GM10248 (cell line): ENCODE results near the gene LDB2.

Source experiments
- CTCF ChIA-PET: fragments of 300-600 bp; sonication (Branson Sonifier 250); formaldehyde crosslinking; extraction: SDS; loops from one replicate; lab custom pipeline; 2021; ENCODE audit warnings: antibody characterized with exemption; lab: Yijun Ruan, JAX
- POLR2A ChIA-PET: fragments of 350-650 bp; sonication (Branson Sonifier 250); formaldehyde crosslinking; extraction: SDS; loops from one replicate; lab custom pipeline; 2020; ENCODE audit warnings: antibody characterized with exemption; lab: Yijun Ruan, JAX
- DNase-seq: peaks from one replicate; pipeline ENCODE4 v3.0.0; 2012; ENCODE audit errors: extremely low spot score
- CTCF ChIP-seq: IDR thresholded peaks from 2 replicates; pipeline ENCODE4 v1.5.1; 2012; ENCODE audit warnings: mild to moderate bottlenecking, low read depth; ENCODE audit errors: extremely low read depth, missing control alignments, control extremely low read depth

LDB2 gene

GRCh38 chr4:16729336-16729735 is 169.1 kb downstream of the LDB2 start:
- ChIA-PET POLR2A (no interaction called here), CTCF (interaction anchor here (0.8 to 1.1 kb wide), 4 partner anchors 10 to 22 kb away, joined by 3 to 6 read pairs (median 4); no protein-coding TSS in a partner anchor)
- no peak for TF ChIP-seq CTCF
- no peak for DNase-seq

- POLR2A ChIA-PET, result no interaction called here
- DNase-seq, result no peak
- CTCF ChIA-PET, result interaction anchor here (0.8 to 1.1 kb wide), 5 partner anchors 9 to 21 kb away, joined by 3 to 6 read pairs (median 3); no protein-coding TSS in a partner anchor
- no peak for TF ChIP-seq CTCF
Measured at GRCh38 chr4:16728849-16729248, 169.6 kb downstream of the LDB2 start.

- CTCF ChIA-PET, result interaction anchor here (0.8 kb wide), 1 partner anchor 13 kb away, joined by 3 read pairs; no protein-coding TSS in a partner anchor
- POLR2A ChIA-PET, result no interaction called here
- no peak for TF ChIP-seq CTCF
- no peak for DNase-seq
Measured at GRCh38 chr4:16728111-16728510, 170.3 kb downstream of the LDB2 start.

- no peak for DNase-seq
- CTCF ChIA-PET, result no interaction called here
- TF ChIP-seq CTCF, result no peak
- POLR2A ChIA-PET, result no interaction called here
Measured at GRCh38 chr4:16727218-16727617, 171.2 kb downstream of the LDB2 start.

GRCh38 chr4:16726368-16727050 is 171.9 kb downstream of the LDB2 start:
- POLR2A ChIA-PET, result no interaction called here
- no peak for DNase-seq
- CTCF ChIA-PET, result no interaction called here
- no peak for TF ChIP-seq CTCF

- ChIA-PET CTCF (no interaction called here), POLR2A (no interaction called here)
- DNase-seq, result no peak
- no peak for TF ChIP-seq CTCF
Measured at GRCh38 chr4:16725252-16725651, 173.2 kb downstream of the LDB2 start.
